Panc1 (cell line): ENCODE data around the gene PPP1CA. TPM values are rescaled to one million over a fixed set of nuclear protein-coding genes. Genes with fewer than 3 reads are reported as not detected.

Source experiments
- ATAC-seq: fragments of 200-7000 bp; cut with Tn5 transposase; 2 replicates; pipeline ENCODE4 v1.9.1; 2020; ENCODE audit warnings: mild to moderate bottlenecking, moderate library complexity
- BruUV-seq: library from RNA; stranded (reverse); fragments of 400-500 nt; replicated peaks from 2 replicates; lab custom pipeline; 2021; lab: Mats Ljungman, UMichigan
- CTCF ChIA-PET: fragments of 300-600 bp; sonication (Branson Sonifier 250); formaldehyde crosslinking; loops from one replicate; lab custom pipeline; 2022; ENCODE audit warnings: antibody characterized with exemption; lab: Charles Lee
- POLR2A ChIA-PET: fragments of 300-600 bp; sonication (Branson Sonifier 250); formaldehyde crosslinking; loops from one replicate; lab custom pipeline; 2022; ENCODE audit warnings: antibody characterized with exemption; lab: Charles Lee
- DNase-seq: peaks from one replicate; pipeline ENCODE4 v3.0.0-alpha.2; 2010; ENCODE audit warnings: low read depth, low spot score
- H3K27ac ChIP-seq: 2 replicates; pipeline ENCODE4 v1.5.1; 2011; ENCODE audit warnings: mild to moderate bottlenecking, low read length, inconsistent platforms
- H3K27me3 ChIP-seq: fragments of 200-500 bp; sonication (Bioruptor generic); 2 replicates; pipeline ENCODE4 v1.6.0; 2014; ENCODE audit warnings: low read length, inconsistent platforms; ENCODE audit not compliant: control insufficient read depth, insufficient read depth
- H3K36me3 ChIP-seq: fragments of 200-500 bp; sonication (Bioruptor generic); 2 replicates; pipeline ENCODE4 v1.5.1; 2014; ENCODE audit warnings: inconsistent platforms, mild to moderate bottlenecking, low read length, moderate library complexity; ENCODE audit not compliant: control insufficient read depth, insufficient read depth
- H3K4me1 ChIP-seq: 2 replicates; pipeline ENCODE4 v1.5.1; 2011; ENCODE audit warnings: inconsistent platforms, mild to moderate bottlenecking, low read length, moderate library complexity; ENCODE audit not compliant: control insufficient read depth, insufficient read depth
- H3K4me3 ChIP-seq, 2 experiments: 2 replicates each; pipeline ENCODE4 v1.5.1; 2011 to 2012; ENCODE audit warnings: low read depth in 2 of 2, low read length in 2 of 2, mild to moderate bottlenecking in 2 of 2, inconsistent platforms in 1 of 2, moderate library complexity in 1 of 2
- H3K9me3 ChIP-seq: fragments of 200-500 bp; sonication (Bioruptor generic); 2 replicates; pipeline ENCODE4 v1.5.1; 2014; ENCODE audit warnings: low read depth, mild to moderate bottlenecking, inconsistent platforms, low read length, moderate library complexity; ENCODE audit not compliant: control insufficient read depth, insufficient read depth
- CTCF ChIP-seq: fragments of 450-650 bp; IDR thresholded peaks from 2 replicates; pipeline ENCODE4 v1.5.1; 2017; ENCODE audit warnings: mild to moderate bottlenecking
- POLR2AphosphoS5 ChIP-seq: IDR thresholded peaks from 2 replicates; pipeline ENCODE4 v1.6.1; 2012; ENCODE audit warnings: mild to moderate bottlenecking, low read depth, low read length, moderate library complexity
- REST ChIP-seq, 2 experiments: IDR thresholded peaks; 2 replicates each; pipeline ENCODE4 v1.6.1; 2011 to 2012; ENCODE audit warnings: low read depth in 2 of 2, control low read depth in 1 of 2, low read length in 1 of 2, mild to moderate bottlenecking in 1 of 2, moderate library complexity in 1 of 2; ENCODE audit not compliant: insufficient read depth in 1 of 2
- SIN3A ChIP-seq: IDR thresholded peaks from 2 replicates; pipeline ENCODE4 v1.6.1; 2012; ENCODE audit warnings: low read depth, mild to moderate bottlenecking, low read length, moderate library complexity, borderline replicate concordance; ENCODE audit not compliant: insufficient read depth
- TCF7L2 ChIP-seq: IDR thresholded peaks from 2 replicates; pipeline ENCODE4 v1.6.1; 2011; ENCODE audit warnings: mild to moderate bottlenecking, low read depth, low read length, inconsistent platforms
- in situ Hi-C: cut with HindIII; loops from 2 replicates; pipeline ENCODE4 v1.10.0; 2016; ENCODE audit warnings: low sequenced_read_pairs, low pct_unique_long_range_greater_than_20kb
- intact Hi-C: fragments of 100-400 bp; cut with micrococcal nuclease; formaldehyde crosslinking; loops from one replicate; pipeline ENCODE4 v1.10.0; 2022; ENCODE audit not compliant: unreplicated experiment
- total RNA-seq: library from RNA; stranded (reverse); gene quantifications from one replicate; pipeline ENCODE4 v1.2.1, GENCODE V29; 2021; ENCODE audit not compliant: unreplicated experiment

Gene PPP1CA
- total RNA-seq, 1 experiment from 2014 or later = 361 TPM

GRCh38 chr11:67367761-67368227 lies 33.9 kb downstream of the PPP1CA start:
- Histone ChIP-seq H3K27ac (no peak overlapping the region), H3K9me3 (no peaks in the 10 kb centered on the region), H3K4me3 (no peak overlapping the region), H3K27me3 (no peaks in the 10 kb centered on the region), H3K4me1 (peaks cover 39% of the 10 kb centered on the region), H3K36me3 (no peaks in the 10 kb centered on the region)
- TF ChIP-seq CTCF = no peak
- no peak for TF ChIP-seq REST (IDR thresholded peaks at IDR 0.05; ENCODE audit: insufficient read depth in 1 of 2, low read depth in 2 of 2, low read length in 1 of 2)
- no peak for TF ChIP-seq POLR2AphosphoS5
- TF ChIP-seq SIN3A = no peak
- no peak for TF ChIP-seq TCF7L2
- DNase-seq (no peak), ATAC-seq (no peak)
- in situ Hi-C loops (no loop called here), intact Hi-C loops (no loop called here)
- BruUV-seq = no TSS peak
- ChIA-PET POLR2A (no interaction called here), CTCF (interaction anchor here (1.5 to 6.9 kb wide), 2 partner anchors 11 to 13 kb away, joined by 13 to 58 read pairs; no protein-coding TSS in a partner anchor)

GRCh38 chr11:67366961-67367760 lies 34.5 kb downstream of the PPP1CA start:
- Histone ChIP-seq H3K9me3 (no peaks in the 10 kb centered on the region), H3K4me1 (peaks cover 39% of the 10 kb centered on the region), H3K36me3 (no peaks in the 10 kb centered on the region), H3K27me3 (no peaks in the 10 kb centered on the region), H3K4me3 (no peak overlapping the region), H3K27ac (no peak overlapping the region)
- no peak for TF ChIP-seq TCF7L2
- no peak for TF ChIP-seq CTCF
- TF ChIP-seq SIN3A = no peak
- no peak for TF ChIP-seq REST (IDR thresholded peaks at IDR 0.05; ENCODE audit: insufficient read depth in 1 of 2, low read depth in 2 of 2, low read length in 1 of 2)
- no TSS peak for BruUV-seq
- CTCF ChIA-PET = interaction anchor here (1.5 kb wide), 1 partner anchor 10 kb away, joined by 13 read pairs; no protein-coding TSS in a partner anchor
- DNase-seq (no peak), ATAC-seq (no peak)
- intact Hi-C loops = no loop called here
- POLR2A ChIA-PET = no interaction called here
- in situ Hi-C loops = no loop called here
